Measurements from ENCODE around the gene PHGDH. TPM values are rescaled to one million over a fixed set of nuclear protein-coding genes. Genes with fewer than 3 reads are reported as not detected.

PHGDH gene
- total and polyA plus RNA-seq, 2 donors (not counting 1 experiment from before 2014, with no cell fraction given) = 1.2 to 3.9 TPM

DNA sequence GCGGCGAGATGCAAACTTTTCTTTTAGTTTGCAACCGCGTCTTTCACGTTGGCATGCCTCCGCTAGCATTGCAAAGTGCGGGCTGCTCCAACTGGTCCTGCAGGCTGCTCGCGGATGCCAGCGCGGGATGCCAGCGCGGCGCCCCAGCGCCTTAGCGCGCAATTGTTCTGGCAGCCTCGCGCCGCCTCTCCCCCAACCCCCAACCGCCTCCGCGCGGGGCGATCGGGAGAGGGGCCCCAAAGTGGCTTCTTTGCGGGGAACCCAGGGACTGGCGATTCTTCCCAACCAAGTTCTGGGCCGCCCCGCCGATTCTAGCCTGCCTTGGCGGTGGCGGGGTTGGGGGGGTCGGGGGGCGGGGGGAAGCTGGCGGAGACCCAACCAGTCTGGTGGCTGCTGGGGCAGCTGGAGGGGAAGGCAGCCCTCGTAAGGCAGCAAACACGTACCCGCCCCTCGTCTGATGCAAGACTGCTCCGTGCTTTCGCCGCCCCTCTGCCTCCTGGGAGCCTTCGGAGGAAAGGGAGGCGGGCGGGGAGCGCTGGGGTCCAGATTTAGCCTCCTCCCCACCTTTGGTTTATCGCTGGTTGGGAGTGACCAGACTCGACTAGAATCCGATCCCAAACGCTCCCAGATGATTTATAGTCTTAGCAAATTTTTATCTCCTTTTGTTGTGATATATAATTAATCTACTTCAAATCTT is 756 bp downstream of the PHGDH start:
- peaks cover 18% of the 10 kb centered on the region for H3K4me1 Mint-ChIP-seq

More for the DNA sequence above, 756 bp downstream of the PHGDH start:
- peak overlapping the region; percentile 80 for H2AFZ ChIP-seq (ENCODE audit: insufficient read depth, low read depth, low read length, poor library complexity, severe bottlenecking)
- H3K79me2 ChIP-seq (ENCODE audit: control insufficient read depth, insufficient read depth, low read length) = no peaks in the 10 kb centered on the region
- H3K4me3 ChIP-seq (ENCODE audit: control extremely low read depth in 1 of 5, extremely low read depth in 1 of 5, insufficient read depth in 1 of 5, low read depth in 2 of 5, low read length in 4 of 5) = peak overlapping the region; percentile 43 to 69 (median 61)
- POLR2A ChIA-PET = no interaction called here
- no peak overlapping the region for H3K27ac ChIP-seq (ENCODE audit: low read length in 2 of 2)
- TF ChIP-seq, protein P1, sequence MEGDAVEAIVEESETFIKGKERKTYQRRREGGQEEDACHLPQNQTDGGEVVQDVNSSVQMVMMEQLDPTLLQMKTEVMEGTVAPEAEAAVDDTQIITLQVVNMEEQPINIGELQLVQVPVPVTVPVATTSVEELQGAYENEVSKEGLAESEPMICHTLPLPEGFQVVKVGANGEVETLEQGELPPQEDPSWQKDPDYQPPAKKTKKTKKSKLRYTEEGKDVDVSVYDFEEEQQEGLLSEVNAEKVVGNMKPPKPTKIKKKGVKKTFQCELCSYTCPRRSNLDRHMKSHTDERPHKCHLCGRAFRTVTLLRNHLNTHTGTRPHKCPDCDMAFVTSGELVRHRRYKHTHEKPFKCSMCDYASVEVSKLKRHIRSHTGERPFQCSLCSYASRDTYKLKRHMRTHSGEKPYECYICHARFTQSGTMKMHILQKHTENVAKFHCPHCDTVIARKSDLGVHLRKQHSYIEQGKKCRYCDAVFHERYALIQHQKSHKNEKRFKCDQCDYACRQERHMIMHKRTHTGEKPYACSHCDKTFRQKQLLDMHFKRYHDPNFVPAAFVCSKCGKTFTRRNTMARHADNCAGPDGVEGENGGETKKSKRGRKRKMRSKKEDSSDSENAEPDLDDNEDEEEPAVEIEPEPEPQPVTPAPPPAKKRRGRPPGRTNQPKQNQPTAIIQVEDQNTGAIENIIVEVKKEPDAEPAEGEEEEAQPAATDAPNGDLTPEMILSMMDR (IDR thresholded peaks at IDR 0.05) = no peak
- no peak for TF ChIP-seq EZH2 (IDR thresholded peaks at IDR 0.05; ENCODE audit: borderline replicate concordance, insufficient read depth, low read depth, low read length, poor library complexity, severe bottlenecking)
- Mint-ChIP-seq H3K27ac (no peak overlapping the region), H3K4me3 (peak overlapping the region; percentile 95), H3K27me3 (peaks cover 26% of the 10 kb centered on the region), H3K9me3 (ENCODE audit: insufficient read depth) (no peaks in the 10 kb centered on the region)
- DNase-seq = peak; percentile 6
- H3K4me2 ChIP-seq (replicated peaks; ENCODE audit: low read depth, low read length, poor library complexity, severe bottlenecking) = peak overlapping the region; percentile 70
- peaks cover 0 to 14% (median 7%) of the 10 kb centered on the region in 4 experiments for H3K27me3 ChIP-seq (replicated peaks in 1 of 4; ENCODE audit: control extremely low read depth in 1 of 4, control insufficient read depth in 3 of 4, insufficient read depth in 4 of 4, low read length in 3 of 4)
- no peaks in the 10 kb centered on the region for H4K20me1 ChIP-seq (ENCODE audit: control insufficient read depth, insufficient read depth, low read length, poor library complexity, severe bottlenecking)
- intact Hi-C loops (cut with micrococcal nuclease) = no loop called here
- peak overlapping the region; percentile 65 for H3K9ac ChIP-seq (ENCODE audit: low read length)
- no peaks in the 10 kb centered on the region for H3K36me3 ChIP-seq (replicated peaks in 1 of 2; ENCODE audit: control extremely low read depth in 1 of 2, control insufficient read depth in 1 of 2, extremely low read depth in 1 of 2, insufficient read depth in 2 of 2, low read length in 1 of 2)
- peaks cover 11 to 12% of the 10 kb centered on the region in 2 donors for H3K4me1 ChIP-seq (ENCODE audit: control insufficient read depth in 2 of 2, insufficient read depth in 2 of 2, low read length in 2 of 2)
- 1% methylated on average over 33 of the region's 51 CpGs for WGBS (ENCODE audit: insufficient coverage)
- CTCF ChIA-PET = no interaction called here
- ATAC-seq (ENCODE audit: low read depth) = peak; percentile 21
- no peaks in the 10 kb centered on the region for H3K9me3 ChIP-seq (ENCODE audit: control extremely low read depth in 1 of 3, control insufficient read depth in 2 of 3, insufficient read depth in 1 of 3, low read length in 2 of 3)
